Smooth muscle cell of the brain vasculature (primary cell): ENCODE results near the gene PCYT1A.
A peak's percentile ranks its signal among the peaks of the same experiment; 100 is the strongest.
"Not testable (repeated sequence)": the region's sequence is repeated elsewhere in the genome, so short reads cannot be mapped to it uniquely, and the experiment has no call there.

Experiments used
- DNase-seq: peaks from one replicate; pipeline ENCODE4 v3.0.0-alpha.2; 2012; ENCODE audit warnings: low read depth, low spot score

The PCYT1A gene

DNA sequence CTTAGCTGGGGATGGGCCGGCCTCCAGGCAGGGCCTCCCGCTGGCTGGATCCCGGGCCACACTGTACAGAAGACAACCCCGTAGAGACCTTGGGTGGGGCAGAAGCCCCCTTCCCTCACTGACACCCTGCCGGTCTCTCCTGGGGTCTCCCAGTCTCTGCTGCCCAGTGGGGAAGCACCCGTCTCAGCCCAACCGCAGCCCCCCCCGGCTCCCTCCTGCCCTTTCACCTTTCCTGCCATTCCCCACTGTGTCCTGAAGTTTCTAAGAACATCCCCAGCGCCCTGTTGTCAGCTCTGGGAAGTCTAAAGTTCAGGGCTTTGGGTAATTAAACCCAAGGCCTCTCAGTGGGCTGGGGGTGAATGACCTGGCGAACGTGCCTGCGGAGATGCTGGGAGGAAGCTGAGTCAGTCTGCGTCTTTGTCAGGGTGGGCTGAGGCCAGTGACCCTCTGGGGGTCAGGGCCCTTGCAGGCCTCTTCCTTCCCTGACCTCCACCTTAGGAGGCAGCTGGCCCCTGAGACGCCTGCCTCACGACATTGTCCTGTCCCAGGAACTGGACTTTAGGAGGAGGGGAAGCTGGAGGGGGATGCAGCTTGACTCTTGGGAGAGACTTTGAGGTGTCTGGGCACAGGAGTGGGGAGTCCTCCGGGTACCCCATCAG lies 72.6 kb downstream of the PCYT1A start:
- DNase-seq = no peak

DNA sequence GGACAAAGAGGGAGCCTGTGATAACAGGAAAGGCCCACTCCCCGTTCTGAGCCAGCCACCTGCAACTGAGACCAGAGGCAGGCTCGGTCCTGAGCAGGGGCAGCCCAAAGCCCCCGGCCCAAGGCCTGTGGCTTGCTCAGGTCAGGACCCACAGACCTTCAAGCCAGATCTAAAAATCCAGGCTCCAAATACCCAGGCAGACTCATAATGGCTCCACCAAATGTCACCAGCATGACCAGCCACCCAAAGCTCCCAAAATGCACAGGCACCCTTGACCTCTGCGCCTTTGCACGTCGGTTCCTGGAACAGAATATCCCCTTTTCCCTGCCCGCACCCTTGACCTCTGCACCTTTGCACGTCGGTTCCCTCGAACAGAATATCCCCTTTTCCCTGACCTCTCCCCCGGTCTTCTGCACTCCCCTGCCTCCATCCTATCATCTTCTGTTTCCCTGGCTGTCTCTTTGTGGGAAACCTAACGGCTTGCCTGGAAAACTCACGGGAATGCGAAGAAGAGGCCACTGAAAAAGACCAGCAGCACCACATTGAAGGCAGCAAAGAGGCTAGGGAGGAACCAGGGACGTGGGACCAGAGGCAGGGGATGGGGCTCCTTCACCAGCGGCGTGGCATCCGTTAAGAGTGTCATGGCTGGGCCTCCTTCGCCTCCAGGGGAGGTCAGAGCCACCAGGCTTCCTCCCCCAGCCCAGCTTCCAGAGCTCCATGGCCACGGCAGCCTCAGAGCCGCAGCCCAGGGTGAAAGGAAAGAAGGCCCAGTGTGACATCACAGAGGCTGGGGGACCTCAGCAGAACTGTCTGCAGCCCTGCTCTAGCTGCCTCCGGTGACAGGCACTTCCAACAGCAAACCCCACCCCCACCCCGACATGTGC lies 76.6 kb downstream of the PCYT1A start, which contains the start of gene ZDHHC19:
ZDHHC19 (minus strand) TSS at position 728 of the 884 bp plus-strand sequence; CDS start at position 643, 85 bp downstream.
- DNase-seq = no peak

DNA sequence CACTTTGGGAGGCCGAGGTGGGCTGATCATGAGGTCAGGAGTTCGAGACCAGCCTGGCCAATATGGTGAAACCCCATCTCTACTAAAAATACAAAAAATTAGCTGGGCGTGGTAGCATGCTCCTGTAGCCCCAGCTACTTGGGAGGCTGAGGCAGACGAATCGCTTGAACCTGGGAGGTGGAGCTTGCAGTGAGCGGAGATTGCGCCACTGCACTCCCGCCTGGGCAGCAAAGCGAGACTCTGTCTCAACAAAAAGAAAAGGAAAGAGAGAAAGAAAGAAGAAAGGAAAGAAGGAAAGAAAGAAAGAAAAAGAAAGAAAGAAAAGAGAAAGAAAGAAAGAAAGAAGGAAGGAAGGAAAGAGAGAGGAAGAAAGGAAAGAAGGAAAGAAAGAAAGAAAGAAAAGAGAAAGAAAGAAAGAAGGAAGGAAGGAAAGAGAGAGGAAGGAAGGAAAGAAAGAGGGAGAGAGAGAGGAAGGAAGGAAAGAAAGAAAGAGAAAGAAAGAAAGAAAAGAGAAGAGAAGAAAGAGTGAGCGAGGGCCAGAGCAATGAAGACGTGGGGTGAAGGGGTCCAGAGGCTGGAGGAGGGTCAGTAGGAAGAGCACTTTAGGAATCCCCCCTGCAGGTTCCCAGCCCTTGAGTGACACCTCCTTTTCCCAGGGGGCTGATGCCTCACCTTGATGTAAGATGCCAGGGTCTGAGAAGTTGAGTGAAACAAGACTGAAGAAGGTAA lies 77.4 kb downstream of the PCYT1A start:
- not testable (repeated sequence) for DNase-seq

DNA sequence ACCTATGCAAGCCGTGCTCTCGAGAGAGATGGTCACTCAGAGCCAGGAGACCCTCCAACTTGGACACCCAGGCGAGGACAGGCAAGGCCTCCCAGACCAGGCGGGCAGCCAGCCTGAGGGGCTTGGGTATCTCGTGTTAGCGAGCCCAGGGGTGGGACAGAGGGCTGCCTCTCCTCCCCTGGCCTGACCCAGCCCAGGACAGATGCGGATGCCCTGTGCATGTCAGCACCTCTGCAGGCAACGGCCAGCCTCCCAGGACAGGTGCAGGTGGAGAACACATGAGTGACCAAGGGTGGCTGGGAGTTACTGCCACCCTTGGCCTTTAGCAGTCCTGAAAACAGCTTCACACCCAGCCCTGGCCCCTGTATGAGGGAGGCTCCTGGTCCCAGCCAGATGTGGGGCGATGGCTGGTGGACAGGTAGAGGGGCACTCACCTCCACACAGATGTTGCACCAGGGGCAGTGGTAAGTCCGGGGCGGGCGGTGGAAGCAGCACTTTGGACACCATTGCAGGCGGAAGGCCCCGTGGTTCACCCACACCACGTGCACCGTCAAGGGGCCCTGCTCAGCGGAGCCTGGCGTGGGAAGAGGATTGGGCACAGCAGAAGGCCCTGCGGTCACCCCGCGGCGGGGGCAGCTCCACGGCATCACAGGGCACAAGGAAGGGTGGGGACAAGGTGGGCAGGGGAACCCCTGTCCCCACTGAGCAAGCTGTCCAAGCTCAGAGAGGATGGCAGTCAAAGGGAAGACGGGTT lies 78.4 kb downstream of the PCYT1A start:
- DNase-seq = no peak

DNA sequence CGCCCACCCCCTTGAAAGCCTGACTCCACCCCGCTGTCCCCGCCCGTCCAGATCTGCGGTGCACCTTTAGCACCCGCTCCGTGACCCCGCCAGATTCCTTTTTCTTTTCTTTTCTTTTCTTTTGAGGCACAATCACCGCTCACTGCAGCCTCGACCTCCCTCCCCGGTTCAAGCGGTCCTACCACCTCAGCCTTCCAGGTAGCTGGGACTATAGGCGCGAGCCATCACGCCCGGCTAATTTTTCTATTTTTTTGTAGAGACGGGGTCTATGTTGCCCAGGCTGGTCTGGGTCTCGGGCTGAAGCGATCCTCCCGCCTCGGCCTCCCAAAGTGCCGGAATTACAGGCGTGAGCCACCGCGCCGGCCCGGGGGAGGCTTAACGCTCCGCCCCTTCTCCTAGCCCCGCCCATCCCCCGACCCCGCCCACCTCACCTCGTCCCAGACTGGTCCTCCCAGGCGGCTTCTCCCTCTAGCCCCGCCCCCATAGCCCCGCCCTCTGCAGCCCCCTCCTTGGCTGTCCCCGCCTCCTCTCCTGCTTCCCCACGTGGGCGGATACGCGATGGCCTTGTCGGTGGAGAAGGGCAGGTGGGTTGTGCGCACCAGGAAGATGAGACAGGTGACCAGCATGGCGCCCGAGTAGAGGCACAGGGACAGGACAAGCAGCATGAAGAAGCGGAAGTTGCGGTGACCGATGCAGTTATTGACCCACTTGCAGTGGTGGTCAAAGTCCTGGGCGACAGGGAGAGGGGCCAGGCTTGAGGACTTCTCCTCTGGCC lies 79.5 kb downstream of the PCYT1A start:
- no peak for DNase-seq

DNA sequence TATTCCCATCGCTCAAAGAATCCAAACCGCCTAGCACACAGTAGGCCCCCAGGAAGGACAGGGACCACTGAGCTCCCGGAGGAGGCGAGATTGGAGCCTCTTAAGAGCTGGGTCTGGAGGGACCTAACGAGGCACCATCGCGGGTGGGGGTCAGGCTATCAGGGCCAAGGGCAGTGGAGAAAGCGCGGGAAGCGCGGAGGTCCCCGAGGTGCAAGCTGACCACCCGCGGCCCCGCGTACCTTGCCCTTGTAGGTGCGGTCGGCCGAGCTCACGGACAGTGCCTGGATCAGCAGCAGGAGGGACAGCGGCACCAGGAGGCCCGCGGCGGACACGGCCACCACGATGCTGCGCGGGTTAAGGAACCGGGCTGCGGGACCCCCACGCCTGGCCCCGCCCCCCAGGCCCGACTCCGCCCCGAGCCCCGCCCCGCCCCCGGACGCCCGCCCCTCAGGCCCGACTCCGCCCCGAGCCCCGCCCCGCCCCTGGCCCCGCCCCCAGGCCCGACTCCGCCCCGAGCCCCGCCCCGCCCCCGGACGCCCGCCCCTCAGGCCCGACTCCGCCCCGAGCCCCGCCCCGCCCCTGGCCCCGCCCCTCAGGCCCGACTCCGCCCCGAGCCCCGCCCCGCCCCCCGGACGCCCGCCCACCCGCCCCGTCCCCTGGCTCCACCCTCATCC lies 80.2 kb downstream of the PCYT1A start:
- no peak for DNase-seq

DNA sequence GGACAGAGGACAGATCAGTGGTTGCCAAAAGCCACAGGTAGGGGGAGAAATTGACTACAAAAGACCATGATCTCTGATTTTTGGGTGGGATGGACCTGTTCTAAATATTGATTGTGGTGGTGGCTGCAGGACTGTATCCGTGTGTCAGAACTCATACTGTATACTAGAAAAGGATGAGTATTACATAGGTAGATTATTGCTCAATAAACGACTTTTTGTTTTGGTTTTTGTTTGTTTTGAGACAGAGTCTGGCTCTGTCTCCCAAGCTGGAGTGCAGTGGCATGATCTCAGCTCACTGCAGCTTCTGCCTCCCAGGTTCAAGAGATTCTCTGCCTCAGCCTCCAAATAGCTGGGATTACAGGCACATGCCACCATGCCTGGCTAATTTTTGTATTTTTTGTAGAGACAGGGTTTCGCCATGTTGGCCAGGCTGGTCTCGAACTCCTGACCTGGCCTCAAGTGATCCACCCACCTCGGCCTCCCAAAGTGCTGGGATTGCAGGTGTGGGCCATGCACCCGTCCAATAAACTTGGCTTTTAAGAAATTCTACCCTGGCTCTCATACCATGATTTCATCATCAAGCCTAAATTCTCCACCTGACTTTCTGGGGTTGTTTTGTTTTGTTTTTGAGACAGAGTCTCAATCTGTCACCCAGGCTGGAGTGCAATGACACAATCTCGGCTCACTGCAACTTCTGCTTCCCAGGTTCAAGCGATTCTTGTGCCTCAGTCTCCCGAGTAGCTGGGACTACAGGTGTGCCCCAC lies 81.9 kb downstream of the PCYT1A start:
- not testable (repeated sequence) for DNase-seq

DNA sequence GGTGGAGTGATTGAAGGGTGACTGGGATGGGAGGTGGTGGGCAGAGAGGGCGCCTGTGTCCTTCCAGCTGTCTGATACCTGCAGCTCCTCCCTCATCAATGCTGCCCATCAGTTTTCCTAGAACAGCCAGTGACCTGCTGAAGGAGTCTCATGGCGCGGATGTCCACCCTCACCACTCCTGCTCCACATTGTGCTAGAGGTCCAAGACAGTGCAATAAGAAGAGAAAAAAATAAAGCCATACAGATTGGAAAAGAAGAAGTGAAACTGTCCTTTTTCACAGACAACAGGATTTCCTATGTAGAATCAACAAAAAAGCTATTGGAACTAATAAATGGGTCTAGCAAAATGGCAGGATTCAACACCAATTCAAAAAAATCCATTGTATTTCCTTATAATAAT lies 83.7 kb downstream of the PCYT1A start:
- DNase-seq = no peak

DNA sequence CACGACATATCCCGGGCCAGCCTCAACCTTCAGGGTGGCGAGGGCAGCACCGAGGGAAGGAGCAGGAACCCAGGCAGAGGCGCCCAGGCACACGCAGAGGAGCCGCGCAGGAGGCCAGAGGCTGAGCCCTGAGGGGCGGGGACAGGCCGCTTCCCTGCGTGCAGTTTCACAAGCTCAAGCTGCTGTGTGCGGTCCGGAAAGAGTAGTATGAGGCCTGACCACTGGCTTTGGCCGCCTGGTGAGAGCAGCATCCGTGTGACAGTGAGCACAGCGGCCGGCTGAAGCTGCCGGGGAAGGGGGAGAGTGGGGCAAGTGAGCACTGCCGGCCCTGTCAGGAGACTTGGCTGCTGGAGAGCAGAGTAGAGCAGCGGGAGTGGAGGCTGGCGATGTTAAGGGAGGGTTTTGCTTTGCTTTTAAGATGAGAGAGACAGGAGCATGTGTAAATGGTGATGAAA lies 85.0 kb downstream of the PCYT1A start:
- peak; percentile 75 for DNase-seq

DNA sequence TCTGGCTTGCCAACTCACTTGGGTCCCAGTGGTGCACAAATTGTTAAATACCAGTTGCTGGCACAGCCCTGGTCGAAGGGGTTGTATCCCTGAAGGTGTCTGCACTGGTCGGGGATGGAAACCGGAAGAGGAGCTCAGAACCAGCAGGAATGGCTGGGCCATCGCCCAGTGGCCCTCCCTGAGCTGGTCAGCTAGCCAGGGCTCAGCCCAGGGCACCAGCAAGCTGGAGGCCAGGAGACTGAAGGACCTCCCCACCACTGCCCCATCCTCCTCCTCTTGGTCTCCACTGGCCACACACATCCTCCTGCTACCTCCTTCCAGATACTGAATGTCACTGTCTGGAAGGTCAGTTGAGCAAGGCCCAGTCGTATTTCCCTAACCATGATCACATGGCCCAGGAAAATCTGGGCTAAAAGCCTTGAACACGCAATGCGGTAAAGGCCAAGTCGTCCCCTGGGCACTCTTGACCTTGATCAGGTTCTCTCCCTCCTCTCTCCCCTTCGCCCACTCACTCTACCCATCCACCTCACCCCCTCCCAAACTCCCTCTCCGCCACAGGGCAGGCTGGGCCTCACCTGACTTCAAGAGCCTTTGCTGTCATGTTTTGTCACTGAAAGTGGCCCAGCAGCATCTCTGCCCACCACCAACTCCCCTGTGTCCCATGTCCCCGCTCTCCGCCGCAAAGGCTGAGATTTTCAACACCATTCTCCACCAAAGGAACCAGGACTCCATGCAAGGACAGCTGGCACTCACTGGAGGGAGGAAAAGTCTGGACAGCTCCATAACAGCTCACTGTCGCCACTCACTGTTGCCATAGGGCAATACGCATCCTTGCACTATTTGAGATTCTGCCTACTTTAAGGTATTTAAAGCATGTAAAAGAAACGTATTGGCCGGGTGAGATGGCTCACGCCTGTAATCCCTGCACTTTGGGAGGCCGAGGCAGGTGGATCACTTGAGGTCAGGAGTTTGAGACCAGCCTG lies 88.5 kb downstream of the PCYT1A start:
- DNase-seq = no peak

DNA sequence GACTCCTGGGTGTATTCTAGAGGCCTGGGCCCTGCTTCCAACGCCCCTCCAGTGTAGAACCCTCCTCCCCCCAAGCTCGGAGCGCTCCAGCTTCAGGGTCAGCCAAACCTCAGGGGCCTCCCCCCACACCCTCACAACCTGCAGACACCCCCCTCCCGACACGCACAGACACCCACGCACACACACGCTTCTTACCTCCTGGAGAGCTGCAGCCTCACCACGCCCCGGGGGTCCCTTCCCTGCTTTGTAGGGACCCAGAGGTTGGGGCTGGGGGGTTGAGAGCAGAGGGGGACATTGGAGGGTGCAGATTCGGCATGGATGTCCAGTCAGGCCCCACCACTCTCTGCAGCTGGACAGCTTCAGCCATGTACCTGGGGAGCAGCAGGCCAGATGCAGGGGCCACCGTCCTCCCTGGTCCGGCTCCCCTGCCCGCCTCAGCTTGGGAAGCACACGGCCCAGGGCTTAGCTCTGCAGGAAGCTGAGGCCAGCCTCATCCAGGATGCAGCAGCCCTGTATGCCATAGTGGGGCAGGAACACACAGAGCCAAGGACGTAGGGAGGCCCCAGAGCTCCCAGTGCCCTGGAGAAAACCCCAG lies 89.3 kb downstream of the PCYT1A start:
- no peak for DNase-seq

DNA sequence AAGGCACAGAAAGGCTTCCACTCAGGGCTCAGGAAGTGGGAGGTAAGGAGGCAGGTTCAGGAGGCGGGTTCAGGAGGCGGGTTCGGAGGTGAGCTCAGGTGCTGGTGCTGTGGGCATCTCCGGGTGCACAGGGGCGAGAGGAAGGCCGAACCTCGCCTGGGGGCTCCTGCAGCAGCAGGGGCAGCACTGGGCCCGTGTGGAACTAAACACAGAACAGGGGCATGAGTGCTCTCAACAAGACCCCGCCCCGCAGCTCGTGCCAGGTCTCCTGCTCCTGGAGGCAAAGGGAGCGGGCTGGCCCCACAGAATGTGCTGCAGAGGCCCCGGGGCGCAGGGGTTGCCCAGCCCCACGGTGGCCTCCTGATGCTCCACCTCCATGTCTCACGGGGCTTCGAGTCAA lies 90.0 kb downstream of the PCYT1A start:
- no peak for DNase-seq

DNA sequence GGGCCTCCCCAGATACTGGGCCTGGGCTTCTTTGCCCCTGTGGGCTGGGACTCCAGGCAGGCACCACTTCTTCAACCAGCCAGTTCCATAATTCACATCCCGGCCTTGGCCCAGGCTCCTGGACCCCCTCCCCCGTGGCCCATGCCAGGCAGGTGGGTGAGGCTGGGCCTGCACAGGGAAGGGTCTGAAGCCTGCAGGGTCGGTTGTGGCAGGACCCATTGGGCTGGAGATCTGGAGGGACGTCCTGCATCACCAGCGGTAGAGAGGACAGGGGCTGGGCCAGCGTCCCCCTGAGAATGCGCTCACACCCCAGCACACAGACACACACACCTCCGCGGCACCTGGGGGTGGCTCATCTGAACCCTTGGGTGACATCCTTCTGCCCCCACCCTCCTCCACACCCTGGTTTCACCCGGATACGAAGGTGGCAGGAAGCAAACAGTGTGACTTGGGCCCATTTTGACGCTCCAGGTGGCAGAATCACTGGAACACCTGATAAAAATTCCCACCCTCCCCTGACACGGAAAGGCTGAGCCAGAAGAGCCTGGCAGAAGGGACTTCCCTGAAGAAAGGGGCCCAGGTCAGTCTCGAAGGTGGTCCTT lies 91.8 kb downstream of the PCYT1A start:
- no peak for DNase-seq

DNA sequence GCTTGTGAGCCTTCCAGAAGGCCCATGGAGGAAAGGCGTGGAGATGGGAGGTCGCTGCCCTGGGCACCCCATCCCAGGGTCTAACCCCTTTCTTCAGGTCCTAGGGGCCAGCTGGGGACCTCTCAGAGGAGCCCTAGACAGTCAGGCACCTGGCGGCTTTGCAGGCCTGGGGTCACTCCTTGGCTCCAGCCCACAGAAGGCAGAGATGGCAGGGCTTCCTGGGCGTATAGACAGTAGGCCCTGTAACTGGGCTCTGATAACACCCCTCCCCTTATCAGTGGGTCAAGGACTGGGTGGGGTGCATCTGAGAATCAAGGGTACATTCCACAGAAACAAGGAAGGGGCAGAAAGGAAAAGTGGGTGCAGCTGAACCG lies 93.0 kb downstream of the PCYT1A start:
- DNase-seq = no peak

DNA sequence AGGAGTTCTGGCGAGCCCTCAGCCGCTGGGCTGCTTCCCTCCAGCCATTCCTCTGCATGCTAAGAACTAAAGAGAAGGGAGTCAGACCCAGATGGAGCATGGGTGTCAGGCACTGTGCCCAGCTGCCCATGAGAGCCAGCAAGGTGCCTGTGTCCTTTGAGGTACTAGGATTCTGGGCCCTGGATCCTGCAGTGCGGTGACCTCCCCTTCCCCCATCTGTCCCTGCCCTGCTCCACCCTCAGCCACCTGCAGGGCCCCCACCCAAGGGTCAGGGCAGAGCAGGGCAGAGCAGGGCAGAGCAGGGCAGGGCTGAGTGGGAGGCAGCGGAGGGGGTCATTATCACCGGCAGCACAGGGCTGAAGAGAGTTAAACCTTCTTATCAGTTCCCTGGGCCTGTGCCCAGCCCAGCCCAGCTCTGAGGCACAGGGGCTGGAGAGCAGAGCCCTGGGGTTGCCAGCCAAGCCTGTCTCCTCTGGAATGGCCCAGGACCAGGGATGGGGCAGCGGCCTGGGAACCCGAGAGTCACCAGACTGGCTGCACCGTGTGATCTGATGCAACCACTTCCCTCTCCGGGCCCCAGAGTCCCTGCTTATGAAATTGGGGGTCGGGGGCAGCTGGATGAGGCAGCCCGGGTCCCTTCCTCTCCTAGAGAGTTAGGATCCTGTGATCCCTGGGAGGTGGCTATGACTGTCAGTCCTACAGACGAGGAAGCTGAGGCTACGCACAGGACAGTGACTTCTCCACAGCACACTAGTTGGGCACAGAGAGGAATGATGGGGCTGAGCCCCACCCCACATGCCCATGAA lies 93.6 kb downstream of the PCYT1A start:
- DNase-seq = no peak

DNA sequence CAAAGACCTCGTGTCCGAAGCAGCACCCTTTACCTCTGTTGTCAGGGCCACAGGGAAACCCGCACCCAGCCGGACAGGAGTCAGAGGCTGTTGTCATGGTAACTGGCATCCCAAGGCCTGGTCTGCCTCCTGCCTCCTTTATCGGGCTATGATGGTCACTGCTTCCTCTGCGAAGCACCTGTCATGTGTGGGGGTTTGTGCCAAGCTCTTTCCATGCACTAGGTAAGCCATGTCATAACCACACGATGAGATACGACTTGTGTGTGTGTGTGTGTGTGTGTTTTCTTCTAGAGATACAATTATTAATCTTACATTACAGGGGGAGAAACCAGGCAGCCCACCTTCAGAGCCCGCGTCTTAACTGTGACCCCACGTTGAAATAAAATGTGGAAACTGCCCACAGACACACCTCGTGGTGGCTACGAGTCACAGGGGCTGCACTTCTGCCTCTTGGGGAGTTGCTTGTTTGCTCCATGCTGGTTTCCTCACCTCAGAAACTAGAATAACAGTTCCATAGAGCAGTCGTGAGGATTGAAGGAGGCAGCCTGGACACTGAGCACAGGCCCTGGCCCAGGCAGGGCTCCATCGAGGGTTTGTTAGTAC lies 94.3 kb downstream of the PCYT1A start:
- DNase-seq = no peak
